Measurements from ENCODE around the gene GLMP.

DNA sequence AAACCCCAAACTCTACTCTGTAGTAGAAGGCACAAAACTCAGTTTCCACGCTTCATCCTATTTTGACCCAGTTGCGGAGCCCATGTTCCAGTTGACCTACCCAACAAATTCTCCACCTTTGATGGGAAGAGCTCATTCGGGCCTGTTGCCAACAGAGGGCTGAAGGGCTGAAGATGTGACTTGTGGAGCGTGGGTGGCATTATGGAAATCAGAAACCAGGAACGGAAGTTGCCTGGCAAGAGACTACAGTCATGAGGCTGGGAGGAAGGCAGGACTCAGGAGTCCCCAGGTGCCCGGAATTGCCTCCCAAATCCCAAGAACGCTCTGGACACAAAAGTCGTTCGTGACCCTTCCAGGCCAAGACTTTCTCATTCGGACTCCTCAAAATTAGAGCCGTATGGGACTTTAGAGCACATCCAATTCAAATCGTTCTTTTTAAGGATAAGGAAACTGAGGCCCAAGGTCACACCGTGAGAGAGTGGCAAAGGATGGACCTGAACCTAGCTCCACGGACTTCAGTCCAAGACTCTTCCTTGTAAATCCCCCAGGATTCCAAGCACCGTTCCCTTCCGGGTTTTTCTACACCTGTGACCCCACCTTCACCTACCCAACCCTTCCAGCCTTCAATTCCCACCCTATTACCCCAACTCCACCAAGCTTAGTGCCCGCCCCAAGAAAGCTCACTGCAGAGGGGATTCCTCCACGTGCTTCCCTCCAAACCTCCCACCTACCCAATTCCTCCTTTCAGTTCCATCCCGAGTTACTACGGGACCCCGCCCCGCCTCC, 13.6 kb downstream of the GLMP start:
- TF ChIP-seq, protein P1, sequence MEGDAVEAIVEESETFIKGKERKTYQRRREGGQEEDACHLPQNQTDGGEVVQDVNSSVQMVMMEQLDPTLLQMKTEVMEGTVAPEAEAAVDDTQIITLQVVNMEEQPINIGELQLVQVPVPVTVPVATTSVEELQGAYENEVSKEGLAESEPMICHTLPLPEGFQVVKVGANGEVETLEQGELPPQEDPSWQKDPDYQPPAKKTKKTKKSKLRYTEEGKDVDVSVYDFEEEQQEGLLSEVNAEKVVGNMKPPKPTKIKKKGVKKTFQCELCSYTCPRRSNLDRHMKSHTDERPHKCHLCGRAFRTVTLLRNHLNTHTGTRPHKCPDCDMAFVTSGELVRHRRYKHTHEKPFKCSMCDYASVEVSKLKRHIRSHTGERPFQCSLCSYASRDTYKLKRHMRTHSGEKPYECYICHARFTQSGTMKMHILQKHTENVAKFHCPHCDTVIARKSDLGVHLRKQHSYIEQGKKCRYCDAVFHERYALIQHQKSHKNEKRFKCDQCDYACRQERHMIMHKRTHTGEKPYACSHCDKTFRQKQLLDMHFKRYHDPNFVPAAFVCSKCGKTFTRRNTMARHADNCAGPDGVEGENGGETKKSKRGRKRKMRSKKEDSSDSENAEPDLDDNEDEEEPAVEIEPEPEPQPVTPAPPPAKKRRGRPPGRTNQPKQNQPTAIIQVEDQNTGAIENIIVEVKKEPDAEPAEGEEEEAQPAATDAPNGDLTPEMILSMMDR (IDR thresholded peaks at IDR 0.05) = no peak
- TF ChIP-seq ZFX (IDR thresholded peaks at IDR 0.05; ENCODE audit: borderline replicate concordance) = no peak
